ENCODE results near the gene CDKN1B. TPM values are rescaled to one million over a fixed set of nuclear protein-coding genes. Genes with fewer than 3 reads are reported as not detected.
"Not testable (repeated sequence)": the region's sequence is repeated elsewhere in the genome, so short reads cannot be mapped to it uniquely, and the experiment has no call there.

Gene CDKN1B
- total RNA-seq, 4 donors from 2014 or later = 37.8 to 71.9 (median 46.9) TPM

- DNase-seq (ENCODE audit: low spot score in 2 of 2) = no peak
- Histone ChIP-seq H3K4me3 (no peak overlapping the region), H3K27ac (no peak overlapping the region), H3K27me3 (no peaks in the 10 kb centered on the region), H3K9me3 (no peaks in the 10 kb centered on the region), H3K36me3 (no peaks in the 10 kb centered on the region), H3K4me1 (peaks cover 31% of the 10 kb centered on the region)
- TF ChIP-seq EP300 (IDR thresholded peaks at IDR 0.05) (no peak), CTCF (IDR thresholded peaks at IDR 0.05) (no peak), POLR2A (IDR thresholded peaks at IDR 0.05) (no peak), POLR2AphosphoS5 (IDR thresholded peaks at IDR 0.05) (no peak)
- WGBS = 77% methylated on average over 2 of the region's 2 CpGs
Measured at GRCh38 chr12:12733118-12733517, 15.9 kb downstream of the CDKN1B start.

- H3K27ac ChIP-seq = peak overlapping the region; percentile 70
- WGBS = 47% methylated on average over 2 of the region's 2 CpGs
- no peak for DNase-seq (ENCODE audit: low spot score in 2 of 2)
Measured at GRCh38 chr12:12734054-12734453, 16.9 kb downstream of the CDKN1B start.

DNA sequence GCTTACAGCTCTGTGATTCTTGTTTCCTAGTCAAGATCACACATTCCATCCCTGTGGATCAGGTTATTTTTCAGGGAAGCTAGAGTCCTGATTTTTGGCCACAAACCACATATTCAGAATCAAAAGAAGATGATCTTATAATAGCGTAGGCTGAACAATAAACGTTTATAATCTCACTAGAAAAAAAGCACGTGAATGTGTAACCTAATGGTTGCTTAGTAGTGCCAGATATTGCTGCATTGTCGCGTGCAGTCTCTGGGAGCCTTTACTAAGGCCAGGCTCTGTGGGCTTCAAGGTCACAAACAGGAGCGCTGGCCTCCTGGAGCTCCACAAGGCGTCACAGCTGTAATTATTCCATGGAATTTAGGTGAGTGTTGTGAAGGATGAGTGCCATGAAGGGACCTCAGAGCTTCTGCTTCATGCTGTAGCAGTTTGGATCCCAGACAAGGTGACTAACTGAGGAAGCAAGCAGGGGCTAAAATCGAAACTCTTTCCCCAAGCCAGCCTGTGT is 17.4 kb downstream of the CDKN1B start:
- WGBS = 32% methylated on average over 8 of the region's 8 CpGs
- Histone ChIP-seq H3K27me3 (no peaks in the 10 kb centered on the region), H3K36me3 (no peaks in the 10 kb centered on the region), H3K9me3 (no peaks in the 10 kb centered on the region), H3K4me1 (peaks cover 31% of the 10 kb centered on the region), H3K4me3 (peak overlapping the region; percentile 4), H3K27ac (peak overlapping the region; percentile 70)
- TF ChIP-seq POLR2A (IDR thresholded peaks at IDR 0.05) = no peak
- no peak for TF ChIP-seq EP300 (IDR thresholded peaks at IDR 0.05)
- no peak for TF ChIP-seq POLR2AphosphoS5 (IDR thresholded peaks at IDR 0.05)
- no peak for TF ChIP-seq CTCF (IDR thresholded peaks at IDR 0.05)
- no peak for DNase-seq (ENCODE audit: low spot score in 2 of 2)

More at GRCh38 chr12:12734054-12734453, 16.9 kb downstream of the CDKN1B start:
- Histone ChIP-seq H3K4me3 (peak overlapping the region; percentile 4), H3K4me1 (peaks cover 31% of the 10 kb centered on the region), H3K27me3 (no peaks in the 10 kb centered on the region), H3K9me3 (no peaks in the 10 kb centered on the region), H3K36me3 (no peaks in the 10 kb centered on the region)
- no peak for TF ChIP-seq CTCF (IDR thresholded peaks at IDR 0.05)
- TF ChIP-seq POLR2A (IDR thresholded peaks at IDR 0.05) = no peak
- no peak for TF ChIP-seq EP300 (IDR thresholded peaks at IDR 0.05)
- no peak for TF ChIP-seq POLR2AphosphoS5 (IDR thresholded peaks at IDR 0.05)

- DNase-seq (ENCODE audit: low spot score in 2 of 2) = no peak
- H3K27me3 ChIP-seq = no peaks in the 10 kb centered on the region
- WGBS = 60% methylated on average over 1 of the region's 1 CpG
- H3K36me3 ChIP-seq = no peaks in the 10 kb centered on the region
- peak overlapping the region; percentile 4 for H3K4me3 ChIP-seq
- H3K4me1 ChIP-seq = peaks cover 31% of the 10 kb centered on the region
- TF ChIP-seq CTCF (IDR thresholded peaks at IDR 0.05) (no peak), POLR2AphosphoS5 (IDR thresholded peaks at IDR 0.05) (no peak), POLR2A (IDR thresholded peaks at IDR 0.05) (no peak), EP300 (IDR thresholded peaks at IDR 0.05) (no peak)
- H3K27ac ChIP-seq = peak overlapping the region; percentile 70
- H3K9me3 ChIP-seq = no peaks in the 10 kb centered on the region
Measured at GRCh38 chr12:12735301-12735700, 18.1 kb downstream of the CDKN1B start.

GRCh38 chr12:12736759-12737676 is 19.9 kb downstream of the CDKN1B start:
- H3K4me1 ChIP-seq = peaks cover 40% of the 10 kb centered on the region
- no peaks in the 10 kb centered on the region for H3K9me3 ChIP-seq
- H3K27ac ChIP-seq = peak overlapping the region; percentile 70
- H3K27me3 ChIP-seq = no peaks in the 10 kb centered on the region
- peak; percentile 50 to 53 for TF ChIP-seq CTCF (IDR thresholded peaks at IDR 0.05)
- TF ChIP-seq POLR2A (IDR thresholded peaks at IDR 0.05) = no peak
- TF ChIP-seq POLR2AphosphoS5 (IDR thresholded peaks at IDR 0.05) = no peak
- no peak for TF ChIP-seq EP300 (IDR thresholded peaks at IDR 0.05)
- H3K36me3 ChIP-seq = no peaks in the 10 kb centered on the region
- 29% methylated on average over 9 of the region's 9 CpGs for WGBS
- peak overlapping the region; percentile 22 for H3K4me3 ChIP-seq
- no peak for DNase-seq (ENCODE audit: low spot score in 2 of 2)

DNA sequence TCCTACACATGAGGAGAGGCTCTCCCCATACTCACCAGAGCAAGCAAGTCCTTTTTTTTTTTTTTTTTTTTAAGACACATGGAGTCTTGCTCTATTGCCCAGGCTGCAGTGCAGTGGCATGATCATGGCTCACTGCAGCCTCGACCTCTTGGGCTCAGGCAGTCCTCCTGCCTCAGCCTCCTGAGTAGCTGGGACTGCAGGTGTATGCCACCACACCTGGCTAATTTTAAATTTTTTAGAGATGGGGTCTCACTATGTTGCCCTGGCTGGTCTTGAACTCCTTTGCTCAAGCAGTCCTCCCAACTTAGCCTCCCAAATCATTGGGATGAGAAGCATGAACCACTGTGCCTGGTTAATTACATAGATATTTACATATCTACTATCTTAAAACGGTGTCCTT is 21.0 kb downstream of the CDKN1B start:
- H3K4me3 ChIP-seq; H3K9me3 ChIP-seq; H3K36me3 ChIP-seq; H3K27me3 ChIP-seq; DNase-seq (ENCODE audit: low spot score in 2 of 2); H3K27ac ChIP-seq: not testable (repeated sequence)
- WGBS = 96% methylated on average over 2 of the region's 2 CpGs
- peaks cover 41% of the 10 kb centered on the region for H3K4me1 ChIP-seq

Measured in suprapubic skin (tissue), 4 donors.